Measurements from ENCODE around the gene STPG3. TPM values are rescaled to one million over a fixed set of nuclear protein-coding genes. Genes with fewer than 3 reads are reported as not detected.
"Not testable (repeated sequence)": the region's sequence is repeated elsewhere in the genome, so short reads cannot be mapped to it uniquely, and the experiment has no call there.

STPG3 gene
- total and polyA plus RNA-seq, 2 experiments from 2014 or later = not detected

- ATAC-seq = peak; percentile 67
- H3K27me3 Mint-ChIP-seq (ENCODE audit: insufficient read depth, low read depth, poor library complexity); H2AFZ ChIP-seq; H3K4me1 ChIP-seq (ENCODE audit: insufficient read depth); H3K4me1 Mint-ChIP-seq; H3K36me3 ChIP-seq (ENCODE audit: insufficient read depth); H4K20me1 ChIP-seq (replicated peaks; ENCODE audit: insufficient read depth); H3K27ac Mint-ChIP-seq; H3K9me3 Mint-ChIP-seq; H3K9me2 ChIP-seq (ENCODE audit: insufficient read depth); H3K27ac ChIP-seq (ENCODE audit: low read depth); H3K4me3 ChIP-seq; H3K4me2 ChIP-seq; H3K27me3 ChIP-seq (ENCODE audit: insufficient read depth); H3K79me2 ChIP-seq (replicated peaks; ENCODE audit: insufficient read depth); H3K4me3 Mint-ChIP-seq; DNase-seq (ENCODE audit: low spot score): not testable (repeated sequence)
- 0 out of 2 replicates have a peak, but pooled peaks cover 11% of the 10 kb centered on the region for H3F3A ChIP-seq (replicated peaks; ENCODE audit: low read depth)
- H3K36me3 Mint-ChIP-seq (ENCODE audit: low read depth) = peaks cover 27% of the 10 kb centered on the region
- TF ChIP-seq, protein P1, sequence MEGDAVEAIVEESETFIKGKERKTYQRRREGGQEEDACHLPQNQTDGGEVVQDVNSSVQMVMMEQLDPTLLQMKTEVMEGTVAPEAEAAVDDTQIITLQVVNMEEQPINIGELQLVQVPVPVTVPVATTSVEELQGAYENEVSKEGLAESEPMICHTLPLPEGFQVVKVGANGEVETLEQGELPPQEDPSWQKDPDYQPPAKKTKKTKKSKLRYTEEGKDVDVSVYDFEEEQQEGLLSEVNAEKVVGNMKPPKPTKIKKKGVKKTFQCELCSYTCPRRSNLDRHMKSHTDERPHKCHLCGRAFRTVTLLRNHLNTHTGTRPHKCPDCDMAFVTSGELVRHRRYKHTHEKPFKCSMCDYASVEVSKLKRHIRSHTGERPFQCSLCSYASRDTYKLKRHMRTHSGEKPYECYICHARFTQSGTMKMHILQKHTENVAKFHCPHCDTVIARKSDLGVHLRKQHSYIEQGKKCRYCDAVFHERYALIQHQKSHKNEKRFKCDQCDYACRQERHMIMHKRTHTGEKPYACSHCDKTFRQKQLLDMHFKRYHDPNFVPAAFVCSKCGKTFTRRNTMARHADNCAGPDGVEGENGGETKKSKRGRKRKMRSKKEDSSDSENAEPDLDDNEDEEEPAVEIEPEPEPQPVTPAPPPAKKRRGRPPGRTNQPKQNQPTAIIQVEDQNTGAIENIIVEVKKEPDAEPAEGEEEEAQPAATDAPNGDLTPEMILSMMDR (conservative IDR thresholded peaks at IDR 0.05; ENCODE audit: low read depth in 2 of 2) = peak; percentile 32 to 54; a peak in 3 of 4 replicates
- peak; percentile 60 for TF ChIP-seq CREB1 (CRISPR knock-in tag; IDR thresholded peaks at IDR 0.05; ENCODE audit: low read depth)
These were observed 11.3 kb downstream of the STPG3 start for GRCh38 chr9:137262173-137262908.

DNA sequence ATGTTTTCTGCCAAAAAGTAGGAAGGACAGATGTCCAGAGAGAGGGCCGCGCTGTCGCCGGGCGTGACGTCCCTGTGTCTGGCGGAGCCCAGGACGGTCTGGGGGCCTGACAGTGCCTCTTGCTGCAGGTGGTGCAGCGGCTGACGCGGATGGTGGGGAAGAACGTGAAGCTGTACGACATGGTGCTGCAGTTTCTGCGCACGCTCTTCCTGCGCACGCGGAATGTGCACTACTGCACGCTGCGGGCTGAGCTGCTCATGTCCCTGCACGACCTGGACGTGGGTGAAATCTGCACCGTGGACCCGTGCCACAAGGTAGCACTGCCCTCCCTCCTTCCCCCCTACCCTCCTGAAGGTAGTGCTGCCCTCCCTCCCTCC, 11.8 kb downstream of the STPG3 start:
- H2AFZ ChIP-seq = no peak overlapping the region
- no peak for DNase-seq (ENCODE audit: low spot score)
- 0 out of 2 replicates have a peak, but pooled peaks cover 2% of the 10 kb centered on the region for H4K20me1 ChIP-seq (replicated peaks; ENCODE audit: insufficient read depth)
- no peak for TF ChIP-seq EZH2phosphoT487 (IDR thresholded peaks at IDR 0.05; ENCODE audit: unreplicated experiment)
- H3K27me3 Mint-ChIP-seq (ENCODE audit: insufficient read depth, low read depth, poor library complexity) = peaks cover 9% of the 10 kb centered on the region
- H3K27ac ChIP-seq (ENCODE audit: low read depth) = no peak overlapping the region
- H3F3A ChIP-seq (replicated peaks; ENCODE audit: low read depth) = 0 out of 2 replicates have a peak, but pooled peaks cover 11% of the 10 kb centered on the region
- no peak overlapping the region for H3K4me3 ChIP-seq
- H3K4me1 Mint-ChIP-seq = peaks cover 4% of the 10 kb centered on the region; the same call in 2 of the 3 replicates
- no peaks in the 10 kb centered on the region for H3K27me3 ChIP-seq (ENCODE audit: insufficient read depth)
- H3K9me3 Mint-ChIP-seq = no peaks in the 10 kb centered on the region; the same call in 2 of the 3 replicates
- ATAC-seq = no peak
- H3K4me3 Mint-ChIP-seq = no peak overlapping the region
- no peaks in the 10 kb centered on the region for H3K4me1 ChIP-seq (ENCODE audit: insufficient read depth)
- no peak overlapping the region for H3K27ac Mint-ChIP-seq
- H3K36me3 Mint-ChIP-seq (ENCODE audit: low read depth) = peaks cover 32% of the 10 kb centered on the region
- H3K9me2 ChIP-seq (ENCODE audit: insufficient read depth) = no peaks in the 10 kb centered on the region
- H3K4me2 ChIP-seq = no peak overlapping the region
- peaks cover 12% of the 10 kb centered on the region for H3K36me3 ChIP-seq (ENCODE audit: insufficient read depth)
- H3K79me2 ChIP-seq (replicated peaks; ENCODE audit: insufficient read depth) = 0 out of 2 replicates have a peak, but pooled peaks cover 4% of the 10 kb centered on the region

GRCh38 chr9:137263506-137263905, 12.4 kb downstream of the STPG3 start:
- no peak overlapping the region for H3K4me3 Mint-ChIP-seq
- 0 out of 2 replicates have a peak, but pooled peaks cover 11% of the 10 kb centered on the region for H3F3A ChIP-seq (replicated peaks; ENCODE audit: low read depth)
- ATAC-seq = no peak
- peaks cover 32% of the 10 kb centered on the region for H3K36me3 Mint-ChIP-seq (ENCODE audit: low read depth)
- DNase-seq (ENCODE audit: low spot score) = no peak
- 0 out of 2 replicates have a peak, but pooled peaks cover 4% of the 10 kb centered on the region for H4K20me1 ChIP-seq (replicated peaks; ENCODE audit: insufficient read depth)
- H3K4me1 Mint-ChIP-seq = peaks cover 4% of the 10 kb centered on the region; the same call in 2 of the 3 replicates
- H3K4me1 ChIP-seq (ENCODE audit: insufficient read depth) = no peaks in the 10 kb centered on the region
- no peak overlapping the region for H3K4me2 ChIP-seq
- H2AFZ ChIP-seq = no peak overlapping the region
- H3K27ac Mint-ChIP-seq = no peak overlapping the region
- TF ChIP-seq JUNB (IDR thresholded peaks at IDR 0.05; ENCODE audit: unreplicated experiment) = no peak
- no peak for TF ChIP-seq ZNF114 (CRISPR knock-in tag; IDR thresholded peaks at IDR 0.05)
- TF ChIP-seq REST (IDR thresholded peaks at IDR 0.05; ENCODE audit: unreplicated experiment) = no peak
- TF ChIP-seq NANOG (IDR thresholded peaks at IDR 0.05; ENCODE audit: borderline replicate concordance) = no peak
- peaks cover 13% of the 10 kb centered on the region for H3K27me3 Mint-ChIP-seq (ENCODE audit: insufficient read depth, low read depth, poor library complexity)
- no peak overlapping the region for H3K27ac ChIP-seq (ENCODE audit: low read depth)
- peaks cover 13% of the 10 kb centered on the region for H3K36me3 ChIP-seq (ENCODE audit: insufficient read depth)
- H3K79me2 ChIP-seq (replicated peaks; ENCODE audit: insufficient read depth) = no peaks in the 10 kb centered on the region
- H3K9me3 Mint-ChIP-seq = no peaks in the 10 kb centered on the region; the same call in 2 of the 3 replicates
- no peak overlapping the region for H3K4me3 ChIP-seq
- no peaks in the 10 kb centered on the region for H3K27me3 ChIP-seq (ENCODE audit: insufficient read depth)
- H3K9me2 ChIP-seq (ENCODE audit: insufficient read depth) = no peaks in the 10 kb centered on the region

All from GM23338 (cell line).